WERI-Rb-1 (cell line): ENCODE measurements around the gene NPY1R.

Experiments used
- DNase-seq: peaks from one replicate; pipeline ENCODE4 v3.0.0-alpha.2; 2020
- H3K27ac ChIP-seq: fragments of 250-450 bp; sonication (Bioruptor Pico); 2 replicates; pipeline ENCODE4 v1.5.1; 2020; ENCODE audit warnings: mild to moderate bottlenecking, moderate library complexity
- H3K27me3 ChIP-seq: fragments of 250-450 bp; sonication (Bioruptor Pico); 2 replicates; pipeline ENCODE4 v1.5.1; 2021; ENCODE audit warnings: mild to moderate bottlenecking, low read depth, moderate library complexity; ENCODE audit not compliant: insufficient read depth, severe bottlenecking
- H3K36me3 ChIP-seq: fragments of 250-450 bp; sonication (Bioruptor Pico); 2 replicates; pipeline ENCODE4 v1.5.1; 2020; ENCODE audit warnings: mild to moderate bottlenecking, moderate library complexity
- H3K4me3 ChIP-seq: 2 replicates; pipeline ENCODE4 v1.5.1; 2011; ENCODE audit warnings: low read depth, mild to moderate bottlenecking, control low read depth, low read length
- H3K9me3 ChIP-seq: fragments of 250-450 bp; sonication (Bioruptor Pico); 2 replicates; pipeline ENCODE4 v1.5.1; 2021; ENCODE audit warnings: mild to moderate bottlenecking, moderate library complexity; ENCODE audit not compliant: severe bottlenecking
- CTCF ChIP-seq: IDR thresholded peaks from 2 replicates; pipeline ENCODE4 v1.5.1; 2011; ENCODE audit warnings: low read depth, mild to moderate bottlenecking, control low read depth, inconsistent platforms, low read length

Gene NPY1R

GRCh38 chr4:163356104-163356503 lies 23.7 kb upstream of the NPY1R start:
- no peak for DNase-seq
- no peak for TF ChIP-seq CTCF
- Histone ChIP-seq H3K36me3 (no peaks in the 10 kb centered on the region), H3K4me3 (no peak overlapping the region), H3K27ac (no peak overlapping the region), H3K27me3 (no peaks in the 10 kb centered on the region), H3K9me3 (no peaks in the 10 kb centered on the region)

- Histone ChIP-seq H3K36me3 (no peaks in the 10 kb centered on the region), H3K27me3 (no peaks in the 10 kb centered on the region), H3K4me3 (no peak overlapping the region), H3K27ac (no peak overlapping the region), H3K9me3 (no peaks in the 10 kb centered on the region)
- TF ChIP-seq CTCF = no peak
- no peak for DNase-seq
Measured at GRCh38 chr4:163353054-163353453, 20.7 kb upstream of the NPY1R start.

GRCh38 chr4:163350672-163351071 lies 18.3 kb upstream of the NPY1R start:
- Histone ChIP-seq H3K4me3 (no peak overlapping the region), H3K9me3 (no peaks in the 10 kb centered on the region), H3K27me3 (no peaks in the 10 kb centered on the region), H3K36me3 (no peaks in the 10 kb centered on the region), H3K27ac (no peak overlapping the region)
- DNase-seq = no peak
- no peak for TF ChIP-seq CTCF

- Histone ChIP-seq H3K27ac (no peak overlapping the region), H3K27me3 (peaks cover 17% of the 10 kb centered on the region), H3K36me3 (no peaks in the 10 kb centered on the region; the same call in none of the 2 replicates), H3K4me3 (peak overlapping the region; percentile 67), H3K9me3 (no peaks in the 10 kb centered on the region)
- DNase-seq = peak; percentile 38
- 0 out of 2 replicates have a peak, but pooled peaks have one; percentile 2 for TF ChIP-seq CTCF
Measured at GRCh38 chr4:163344147-163345125, 12.0 kb upstream of the NPY1R start.

- peaks cover 17% of the 10 kb centered on the region for H3K27me3 ChIP-seq
- peak within 1 kb of the TSS; percentile 67 for H3K4me3 ChIP-seq
- peak; percentile 22 for DNase-seq
Measured at GRCh38 chr4:163343604-163344146, 11.3 kb upstream of the NPY1R start, which contains the start of gene NPY5R. Gene NPY5R, plus strand, starts transcription at chr4:163343892. Its CDS starts 6,382 bp downstream, at chr4:163350274.

More at GRCh38 chr4:163343604-163344146, 11.3 kb upstream of the NPY1R start, which contains the start of gene NPY5R:
- no peaks in the 10 kb centered on the region for H3K9me3 ChIP-seq
- no peak within 1 kb of the TSS for H3K27ac ChIP-seq
- H3K36me3 ChIP-seq = no peaks in the 10 kb centered on the region; the same call in none of the 2 replicates
- TF ChIP-seq CTCF = no peak
